ENCODE measurements around the gene COQ8A. TPM values are rescaled to one million over a fixed set of nuclear protein-coding genes. Genes with fewer than 3 reads are reported as not detected.
"Not testable (repeated sequence)": the region's sequence is repeated elsewhere in the genome, so short reads cannot be mapped to it uniquely, and the experiment has no call there.

Gene COQ8A
- polyA plus RNA-seq, 1 donor = 28.9 TPM

DNA sequence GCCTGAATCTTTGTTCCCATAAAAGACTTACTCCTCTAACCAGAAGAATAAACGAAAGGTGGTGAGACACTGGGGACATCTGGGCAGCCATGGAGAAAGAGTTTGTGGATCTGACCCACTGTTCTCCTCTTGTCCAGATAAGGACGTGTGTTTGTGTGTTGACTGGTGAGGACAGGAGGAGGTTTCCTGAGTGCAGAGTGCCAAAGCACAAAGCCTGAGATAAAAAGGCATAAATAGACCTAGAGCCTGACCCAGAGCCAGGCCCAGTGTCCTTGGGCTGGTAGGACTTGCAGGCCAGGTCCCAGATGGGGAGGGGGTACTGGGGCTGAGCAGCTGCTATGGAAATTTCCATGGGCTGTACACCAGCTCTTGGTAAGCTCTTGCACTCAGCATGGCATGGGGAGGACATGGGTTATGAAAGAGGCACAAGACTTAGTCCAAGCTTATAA, 19.6 kb upstream of the COQ8A start:
- DNase-seq = no peak

DNA sequence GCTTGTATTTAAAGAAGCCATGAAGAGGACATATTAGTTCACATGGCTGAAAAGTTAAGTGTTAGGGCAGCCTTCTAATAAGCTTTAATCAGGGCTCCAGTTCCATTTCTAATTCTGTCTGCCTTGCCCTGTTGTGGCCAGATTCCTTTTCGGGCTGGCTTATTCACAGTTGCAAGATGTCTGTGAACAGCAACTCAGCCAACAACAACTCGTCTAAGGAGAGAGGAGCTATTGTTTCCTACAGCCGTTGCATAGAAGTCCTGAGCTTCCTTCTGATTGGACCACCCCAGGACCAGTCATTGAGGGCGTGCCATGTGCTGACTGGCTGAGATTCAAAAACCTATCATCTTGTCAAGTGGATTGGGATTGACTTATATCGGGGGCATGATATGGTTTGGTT, 18.6 kb upstream of the COQ8A start:
- no peak for DNase-seq

- DNase-seq = not testable (repeated sequence)
Measured at GRCh38 chr1:226929260-226930111, 10.6 kb upstream of the COQ8A start.

GRCh38 chr1:226934483-226935237, 5.4 kb upstream of the COQ8A start:
- DNase-seq = no peak

- DNase-seq = no peak
Measured at GRCh38 chr1:226937940-226938725, 2.0 kb upstream of the COQ8A start.

GRCh38 chr1:226938903-226939437, 1.1 kb upstream of the COQ8A start:
- peak; percentile 41 for DNase-seq

GRCh38 chr1:226939438-226940028, 561 bp upstream of the COQ8A start:
- DNase-seq = no peak

DNA sequence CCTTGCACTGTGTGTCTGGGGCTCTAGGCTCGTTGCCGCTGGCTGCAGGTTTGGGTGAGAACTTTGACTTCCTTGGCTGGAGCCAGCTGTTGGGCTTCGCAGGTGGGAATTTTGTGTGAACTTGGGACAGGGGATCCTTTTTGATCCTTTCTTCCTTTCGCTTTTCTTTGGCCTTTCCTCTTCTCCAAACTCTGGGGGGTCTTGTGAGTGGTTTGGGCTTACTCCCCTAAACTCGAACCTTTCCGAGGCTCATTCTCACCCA, 643 bp downstream of the COQ8A start:
- DNase-seq = no peak

- DNase-seq = no peak
Measured at GRCh38 chr1:226942392-226942791, 2.3 kb downstream of the COQ8A start.

DNA sequence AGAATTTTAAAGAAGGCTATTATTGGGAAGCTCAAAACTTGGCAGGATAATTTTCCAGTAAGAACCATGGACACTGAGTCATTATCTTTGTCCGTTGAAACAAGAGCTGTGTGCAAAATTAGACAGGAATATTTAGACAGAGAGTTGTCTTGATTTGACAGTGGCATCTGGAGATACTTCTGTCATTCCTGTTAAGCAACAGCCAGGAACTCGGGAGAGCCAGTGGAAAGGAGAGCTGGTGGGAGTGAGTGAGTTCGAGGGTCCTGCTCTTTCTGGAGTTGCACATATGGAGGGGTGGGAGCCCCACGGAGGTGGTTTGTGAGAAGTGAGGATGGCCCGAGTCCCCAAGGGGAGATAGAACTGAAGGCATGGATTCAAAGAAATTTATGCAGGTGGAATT, 3.1 kb downstream of the COQ8A start:
- DNase-seq = no peak

DNA sequence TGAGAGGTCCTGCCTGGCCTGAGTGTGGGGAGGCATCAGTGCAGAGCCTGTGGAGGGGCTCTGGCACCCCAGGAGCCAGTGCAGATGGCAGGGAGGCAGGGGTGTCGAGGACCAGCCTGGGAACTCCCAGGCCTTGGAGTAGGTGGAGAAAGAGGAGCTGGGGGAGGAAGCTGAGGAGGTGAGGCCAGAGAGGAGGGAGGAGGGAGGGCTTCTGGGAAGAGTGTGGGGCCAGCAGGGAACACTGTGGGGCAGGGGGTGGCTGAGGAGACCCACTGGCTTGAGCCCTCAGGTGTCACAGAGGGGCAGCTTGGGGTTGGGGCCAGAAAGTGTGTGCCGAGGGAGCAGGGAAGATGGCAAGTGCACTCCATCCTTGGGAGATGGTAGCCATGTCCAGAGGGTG, 3.8 kb downstream of the COQ8A start:
- DNase-seq = no peak

DNA sequence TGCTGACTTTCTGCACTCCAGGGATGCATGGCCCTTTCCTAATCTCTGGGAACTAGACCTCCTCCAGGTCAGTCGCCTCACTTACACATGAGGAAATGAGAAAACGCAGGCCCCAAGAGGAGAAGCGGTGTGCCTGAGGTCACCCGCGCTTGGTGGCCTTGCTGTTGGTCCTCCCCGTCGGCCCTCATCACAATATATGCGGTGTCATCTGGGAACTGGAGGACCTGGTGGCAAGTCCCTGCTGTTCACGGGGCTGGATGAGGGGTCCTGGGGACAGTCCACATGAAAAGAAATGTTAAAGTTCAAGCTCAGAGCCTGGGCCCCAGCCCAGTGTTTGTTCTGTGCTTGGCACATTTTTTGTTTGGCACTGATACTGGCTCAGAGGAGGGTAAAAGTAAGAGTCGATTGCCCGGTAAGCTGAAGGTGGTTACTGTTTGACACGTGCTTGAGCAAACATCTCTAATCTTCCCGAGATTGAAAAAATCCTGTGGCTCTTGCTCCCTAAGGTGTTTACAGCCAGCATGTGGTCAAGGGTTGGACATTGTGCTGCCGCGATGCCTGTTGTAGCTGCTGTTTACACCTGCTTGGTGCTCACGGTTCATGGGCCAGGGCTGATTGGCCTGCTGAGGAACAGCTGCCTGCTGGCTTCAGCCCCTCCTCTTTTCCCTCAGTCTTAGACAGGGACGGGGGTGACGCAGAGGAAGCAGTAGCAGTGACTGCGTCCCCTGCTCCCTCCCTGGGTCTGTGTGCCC, 5.2 kb downstream of the COQ8A start:
- DNase-seq = peak; percentile 34

- DNase-seq = no peak
Measured at GRCh38 chr1:226945858-226946245, 5.8 kb downstream of the COQ8A start.

- DNase-seq = no peak
Measured at GRCh38 chr1:226946285-226946684, 6.2 kb downstream of the COQ8A start.

DNA sequence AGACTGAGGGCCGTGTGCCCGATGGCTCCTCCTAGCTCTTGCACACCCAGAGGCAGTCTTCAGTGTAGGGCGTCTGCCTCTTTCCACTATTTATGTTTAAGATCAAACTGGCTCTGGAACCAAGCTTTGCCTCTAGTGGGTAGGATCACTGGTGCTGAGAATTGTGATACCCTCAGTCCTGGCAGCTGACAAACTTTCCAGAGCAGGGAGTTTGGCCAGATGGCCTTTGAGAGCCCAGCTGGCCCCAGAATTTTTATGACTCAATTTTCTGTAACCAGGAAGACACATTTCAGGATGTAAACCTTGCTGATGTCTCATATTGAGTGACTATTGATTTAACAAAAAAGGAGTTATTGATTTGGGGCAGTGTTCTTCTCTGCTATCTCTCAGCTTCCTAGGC, 6.7 kb downstream of the COQ8A start:
- no peak for DNase-seq

DNA sequence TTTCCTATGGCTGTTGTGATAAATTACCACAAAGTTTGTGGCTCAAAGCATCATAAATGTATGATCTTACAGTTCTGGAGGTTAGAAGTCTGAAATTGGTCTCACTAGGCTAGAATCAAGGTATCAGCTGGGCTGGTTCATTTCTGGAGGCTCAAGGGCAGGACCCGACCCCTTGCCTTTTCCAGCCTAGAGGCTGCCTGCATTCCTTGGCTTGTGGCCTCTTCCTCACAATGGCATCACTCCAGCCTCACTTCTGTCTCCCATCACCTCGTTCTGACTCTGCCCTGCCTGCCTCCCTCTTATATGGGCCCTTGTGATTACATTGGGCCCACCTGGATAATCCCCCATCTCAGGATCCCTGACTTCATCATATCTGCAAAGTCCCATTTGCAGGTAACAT, 8.0 kb downstream of the COQ8A start:
- DNase-seq = no peak

GRCh38 chr1:226948480-226948879, 8.4 kb downstream of the COQ8A start:
- no peak for DNase-seq

GRCh38 chr1:226948996-226949395, 8.9 kb downstream of the COQ8A start:
- DNase-seq = no peak

GRCh38 chr1:226949401-226949800, 9.3 kb downstream of the COQ8A start:
- DNase-seq = no peak

DNA sequence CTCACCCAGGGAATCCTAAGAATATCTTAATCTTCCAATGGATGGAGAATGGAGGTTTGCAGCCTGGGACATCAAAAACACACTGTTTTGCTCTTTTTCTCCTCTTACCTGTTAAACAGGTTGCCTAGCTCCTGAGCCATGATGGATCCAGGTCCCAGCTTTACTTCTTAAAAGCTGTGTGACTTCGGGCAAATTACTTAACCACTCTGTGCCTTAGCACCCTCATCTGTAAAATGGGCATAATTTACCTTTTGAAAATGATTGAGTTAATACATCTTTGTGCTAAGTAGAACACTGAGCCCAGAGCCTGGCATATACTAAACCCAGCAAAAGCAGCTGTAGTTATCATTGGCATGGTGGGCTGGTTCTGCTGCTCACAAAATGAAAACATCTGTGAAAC, 10.2 kb downstream of the COQ8A start:
- DNase-seq = no peak

DNA sequence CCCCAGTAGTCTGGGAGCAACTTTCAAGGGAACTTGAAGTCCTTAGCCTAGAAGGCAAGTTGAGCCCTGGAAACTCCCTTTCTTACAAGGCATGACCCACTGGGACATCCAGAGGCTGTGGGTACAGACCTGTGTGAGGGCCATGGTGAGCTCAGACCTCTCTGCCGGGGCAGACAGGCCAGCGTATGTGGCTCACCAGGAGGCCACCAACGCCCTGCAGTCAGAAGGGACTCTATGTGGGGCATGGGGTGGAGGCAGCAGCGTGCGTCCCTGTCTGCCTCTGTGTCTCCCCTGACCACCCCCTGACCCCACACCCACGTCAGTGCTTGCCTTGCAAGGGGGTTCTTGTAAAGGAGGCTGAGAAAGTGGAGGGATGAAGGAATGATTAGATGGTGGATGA, 10.8 kb downstream of the COQ8A start:
- DNase-seq = no peak
